RWPE2 (cell line): ENCODE results near the gene GALNT18.

Source experiments
- ATAC-seq: fragments of 200-7000 bp; cut with Tn5 transposase; 3 replicates; pipeline ENCODE4 v1.9.1; 2021; ENCODE audit warnings: low read depth
- DNase-seq: peaks from one replicate; pipeline ENCODE4 v3.0.0-alpha.2; 2020; ENCODE audit warnings: low spot score
- H3K27ac ChIP-seq: fragments of 450-650 bp; 2 replicates; pipeline ENCODE4 v1.5.1; 2017; ENCODE audit warnings: mild to moderate bottlenecking; ENCODE audit not compliant: poor library complexity, severe bottlenecking
- H3K27me3 ChIP-seq: fragments of 250-450 bp; sonication (Bioruptor Pico); 2 replicates; pipeline ENCODE4 v1.5.1; 2021; ENCODE audit warnings: mild to moderate bottlenecking, moderate library complexity; ENCODE audit not compliant: insufficient read depth, poor library complexity, severe bottlenecking
- H3K36me3 ChIP-seq: fragments of 250-450 bp; sonication (Bioruptor Pico); 2 replicates; pipeline ENCODE4 v1.5.1; 2020; ENCODE audit warnings: low read depth, mild to moderate bottlenecking, moderate library complexity
- H3K4me1 ChIP-seq: fragments of 250-450 bp; sonication (Bioruptor Pico); 2 replicates; pipeline ENCODE4 v1.5.1; 2021; ENCODE audit warnings: mild to moderate bottlenecking, moderate library complexity; ENCODE audit not compliant: insufficient read depth, poor library complexity, severe bottlenecking
- H3K4me3 ChIP-seq: fragments of 250-450 bp; sonication (Bioruptor Pico); 2 replicates; pipeline ENCODE4 v1.5.1; 2021; ENCODE audit warnings: mild to moderate bottlenecking, moderate library complexity; ENCODE audit not compliant: severe bottlenecking
- H3K9me3 ChIP-seq: fragments of 250-450 bp; sonication (Bioruptor Pico); 2 replicates; pipeline ENCODE4 v1.5.1; 2021; ENCODE audit warnings: mild to moderate bottlenecking, moderate library complexity; ENCODE audit not compliant: severe bottlenecking
- TF ChIP-seq, protein P1 (sequence below): fragments of 450-650 bp; IDR thresholded peaks from one replicate; pipeline ENCODE4 v1.5.1; 2017; ENCODE audit warnings: mild to moderate bottlenecking, moderate library complexity; ENCODE audit not compliant: poor library complexity, severe bottlenecking

GALNT18 gene

DNA sequence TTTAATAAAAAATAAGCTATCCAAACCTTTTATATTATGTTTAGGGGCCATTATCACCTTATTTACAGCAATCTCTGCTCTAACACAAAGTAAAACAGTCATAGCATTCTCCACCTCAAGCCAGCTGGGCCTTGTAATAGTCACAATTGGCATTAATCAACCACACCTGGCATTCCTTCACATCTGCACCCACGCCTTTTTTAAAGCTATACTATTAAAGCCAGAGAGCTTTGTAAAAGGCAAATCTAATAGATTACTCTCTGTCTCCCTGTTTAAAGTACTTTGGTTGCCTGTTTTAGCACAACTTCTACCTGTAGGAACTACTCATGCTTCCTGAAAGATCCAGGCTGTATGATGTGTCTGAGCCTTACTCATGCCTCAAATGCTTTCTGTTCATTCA lies 381.8 kb downstream of the GALNT18 start:
- DNase-seq, result no peak
- TF ChIP-seq, protein P1, sequence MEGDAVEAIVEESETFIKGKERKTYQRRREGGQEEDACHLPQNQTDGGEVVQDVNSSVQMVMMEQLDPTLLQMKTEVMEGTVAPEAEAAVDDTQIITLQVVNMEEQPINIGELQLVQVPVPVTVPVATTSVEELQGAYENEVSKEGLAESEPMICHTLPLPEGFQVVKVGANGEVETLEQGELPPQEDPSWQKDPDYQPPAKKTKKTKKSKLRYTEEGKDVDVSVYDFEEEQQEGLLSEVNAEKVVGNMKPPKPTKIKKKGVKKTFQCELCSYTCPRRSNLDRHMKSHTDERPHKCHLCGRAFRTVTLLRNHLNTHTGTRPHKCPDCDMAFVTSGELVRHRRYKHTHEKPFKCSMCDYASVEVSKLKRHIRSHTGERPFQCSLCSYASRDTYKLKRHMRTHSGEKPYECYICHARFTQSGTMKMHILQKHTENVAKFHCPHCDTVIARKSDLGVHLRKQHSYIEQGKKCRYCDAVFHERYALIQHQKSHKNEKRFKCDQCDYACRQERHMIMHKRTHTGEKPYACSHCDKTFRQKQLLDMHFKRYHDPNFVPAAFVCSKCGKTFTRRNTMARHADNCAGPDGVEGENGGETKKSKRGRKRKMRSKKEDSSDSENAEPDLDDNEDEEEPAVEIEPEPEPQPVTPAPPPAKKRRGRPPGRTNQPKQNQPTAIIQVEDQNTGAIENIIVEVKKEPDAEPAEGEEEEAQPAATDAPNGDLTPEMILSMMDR, result no peak
- no peaks in the 10 kb centered on the region for H3K9me3 ChIP-seq
- ATAC-seq, result no peak
- no peaks in the 10 kb centered on the region for H3K36me3 ChIP-seq
- H3K27ac ChIP-seq, result no peak overlapping the region
- no peak overlapping the region for H3K4me3 ChIP-seq
- no peaks in the 10 kb centered on the region for H3K4me1 ChIP-seq
- H3K27me3 ChIP-seq, result no peaks in the 10 kb centered on the region

DNA sequence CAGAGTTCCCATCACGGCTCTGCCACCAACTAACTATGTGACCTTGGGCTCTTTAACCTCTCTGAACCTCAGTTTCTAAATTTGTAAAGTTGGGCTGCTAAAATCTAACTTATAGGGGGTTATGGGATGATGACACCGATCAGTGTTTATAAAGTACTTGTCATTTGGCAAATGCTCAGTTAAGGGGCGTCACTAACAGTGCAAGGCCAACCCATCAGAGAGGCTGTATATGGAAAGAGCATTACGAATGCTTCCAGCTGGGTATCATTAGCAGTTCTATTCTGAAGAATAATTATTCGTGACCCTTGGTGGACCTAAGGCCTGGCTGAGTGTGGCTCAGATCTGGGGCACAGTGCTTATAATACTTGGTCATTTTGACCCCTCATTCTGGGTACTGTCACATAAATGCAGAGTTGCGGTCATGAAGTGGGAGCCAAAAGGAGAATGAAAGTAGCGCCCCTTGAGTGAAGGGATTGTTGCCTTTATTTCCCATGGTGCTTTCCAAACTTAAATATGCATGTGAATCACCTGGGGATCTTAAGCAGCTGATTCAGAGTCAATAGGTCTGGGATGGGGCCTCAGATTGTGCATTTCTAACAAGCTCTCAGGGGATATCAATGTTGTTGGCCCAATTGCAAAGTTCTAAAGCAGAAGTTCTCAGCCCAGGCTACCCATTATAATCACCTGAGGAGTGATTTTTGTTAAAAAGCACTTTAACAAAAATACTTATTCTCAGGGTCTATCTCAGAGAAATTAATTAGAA lies 384.6 kb downstream of the GALNT18 start:
- no peaks in the 10 kb centered on the region for H3K27me3 ChIP-seq
- no peaks in the 10 kb centered on the region for H3K9me3 ChIP-seq
- H3K27ac ChIP-seq, result no peak overlapping the region
- no peaks in the 10 kb centered on the region for H3K4me1 ChIP-seq
- no peak overlapping the region for H3K4me3 ChIP-seq
- TF ChIP-seq, protein P1, result no peak
- DNase-seq (no peak), ATAC-seq (no peak)
- no peaks in the 10 kb centered on the region for H3K36me3 ChIP-seq

DNA sequence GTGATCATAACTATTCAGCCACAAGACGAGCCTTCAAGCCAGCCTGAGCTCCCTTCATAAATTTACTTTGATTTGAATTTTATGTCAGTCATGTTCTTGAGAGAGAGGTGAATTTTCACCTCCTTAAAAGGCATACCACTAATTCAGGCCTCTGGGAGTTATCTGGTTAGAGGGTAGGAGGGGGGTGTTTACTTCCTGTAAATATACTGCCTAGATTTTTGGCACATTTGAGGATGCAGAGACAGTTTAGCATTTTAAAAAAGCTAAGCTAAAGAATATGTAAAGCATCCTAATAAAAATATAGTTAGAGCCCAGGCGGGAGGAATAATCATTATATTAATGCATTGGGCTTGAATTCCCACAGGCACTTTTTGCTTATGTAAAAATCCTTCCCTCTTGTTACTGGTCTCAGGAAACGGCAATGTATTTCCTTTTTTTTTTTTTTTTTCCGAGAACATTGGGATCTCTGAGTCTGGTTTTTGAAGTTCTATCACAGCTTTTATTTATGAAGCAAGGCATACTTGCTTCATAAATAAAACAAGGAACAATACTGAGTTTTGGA lies 385.2 kb downstream of the GALNT18 start:
- TF ChIP-seq, protein P1, result no peak
- Histone ChIP-seq H3K27ac (no peak overlapping the region), H3K4me1 (no peaks in the 10 kb centered on the region), H3K4me3 (no peak overlapping the region), H3K9me3 (no peaks in the 10 kb centered on the region), H3K27me3 (no peaks in the 10 kb centered on the region), H3K36me3 (no peaks in the 10 kb centered on the region)
- DNase-seq (no peak), ATAC-seq (no peak)

DNA sequence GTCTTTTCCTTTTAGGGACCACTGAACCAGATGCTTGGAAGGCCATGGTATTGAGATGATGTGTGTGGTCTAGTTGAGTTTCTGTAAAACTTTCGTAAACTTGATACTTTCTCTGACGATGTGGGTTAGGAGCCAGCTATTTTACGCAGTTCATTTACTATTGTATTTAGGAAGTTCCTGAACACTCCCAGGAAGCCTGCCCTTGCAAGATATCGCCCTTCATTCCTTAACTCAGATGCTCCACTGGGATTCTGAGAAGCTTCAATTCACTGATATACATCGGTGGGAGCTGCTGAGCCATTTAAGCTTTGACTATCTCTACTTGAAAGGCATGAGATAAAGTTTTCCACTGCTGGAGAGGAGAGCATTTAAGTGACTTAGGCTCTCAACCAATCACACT lies 390.0 kb downstream of the GALNT18 start:
- H3K4me1 ChIP-seq, result peaks cover 6% of the 10 kb centered on the region
- H3K27me3 ChIP-seq, result no peaks in the 10 kb centered on the region
- DNase-seq (no peak), ATAC-seq (no peak)
- H3K27ac ChIP-seq, result no peak overlapping the region
- no peaks in the 10 kb centered on the region for H3K9me3 ChIP-seq
- H3K4me3 ChIP-seq, result no peak overlapping the region
- TF ChIP-seq, protein P1, result no peak
- H3K36me3 ChIP-seq, result no peaks in the 10 kb centered on the region
